ENCODE data around the gene NAA38. TPM values are rescaled to one million over a fixed set of nuclear protein-coding genes. Genes with fewer than 3 reads are reported as not detected.
A peak's percentile ranks its signal among the peaks of the same experiment; 100 is the strongest.

The NAA38 gene
- total and polyA plus RNA-seq, 2 donors (not counting 1 experiment from before 2014, with no cell fraction given), result 20.0 to 80.5 TPM

GRCh38 chr17:7839190-7839875, 18.0 kb downstream of the NAA38 start:
- H3K4me3 Mint-ChIP-seq, result peak overlapping the region; percentile 51
- TF ChIP-seq EZH2 (IDR thresholded peaks at IDR 0.05; ENCODE audit: borderline replicate concordance, insufficient read depth, low read depth, low read length, poor library complexity, severe bottlenecking) (no peak), CTCF (IDR thresholded peaks at IDR 0.05) (no peak)
- Histone ChIP-seq H3K27me3 (replicated peaks in 1 of 4; ENCODE audit: control extremely low read depth in 1 of 4, control insufficient read depth in 3 of 4, insufficient read depth in 4 of 4, low read length in 3 of 4) (no peaks in the 10 kb centered on the region), H3K79me2 (ENCODE audit: control insufficient read depth, insufficient read depth, low read length) (peaks cover 18% of the 10 kb centered on the region), H3K9me3 (ENCODE audit: control extremely low read depth in 1 of 3, control insufficient read depth in 2 of 3, insufficient read depth in 1 of 3, low read length in 2 of 3) (peaks cover 0 to 4% (median 0%) of the 10 kb centered on the region in 3 donors), H2AFZ (ENCODE audit: insufficient read depth, low read depth, low read length, poor library complexity, severe bottlenecking) (no peak overlapping the region), H4K20me1 (ENCODE audit: control insufficient read depth, insufficient read depth, low read length, poor library complexity, severe bottlenecking) (peaks cover 33% of the 10 kb centered on the region), H3K4me3 (ENCODE audit: control extremely low read depth in 1 of 5, extremely low read depth in 1 of 5, insufficient read depth in 1 of 5, low read depth in 2 of 5, low read length in 4 of 5) (peak overlapping the region in 1 of 5 experiments; percentile 16), H3K4me2 (replicated peaks; ENCODE audit: low read depth, low read length, poor library complexity, severe bottlenecking) (peak overlapping the region; percentile 33), H3K9ac (ENCODE audit: low read length) (no peak overlapping the region), H3K36me3 (replicated peaks in 1 of 2; ENCODE audit: control extremely low read depth in 1 of 2, control insufficient read depth in 1 of 2, extremely low read depth in 1 of 2, insufficient read depth in 2 of 2, low read length in 1 of 2) (no peaks in the 10 kb centered on the region), H3K27ac (ENCODE audit: low read length in 2 of 2) (peak overlapping the region; percentile 11 to 100), H3K4me1 (ENCODE audit: control insufficient read depth in 2 of 2, insufficient read depth in 2 of 2, low read length in 2 of 2) (peaks cover 42 to 75% of the 10 kb centered on the region in 2 donors)
- WGBS (ENCODE audit: insufficient coverage), result 87% methylated on average over 5 of the region's 6 CpGs
- no peak for ATAC-seq (ENCODE audit: low read depth)
- H3K27ac Mint-ChIP-seq, result peak overlapping the region; percentile 70
- peak; percentile 41 for DNase-seq
- H3K27me3 Mint-ChIP-seq, result no peaks in the 10 kb centered on the region
- POLR2A ChIA-PET, result interaction anchor here (1.4 to 1.5 kb wide), 2 partner anchors 18 kb away, joined by 4 to 5 read pairs; partner anchors contain the start of genes CYB5D1 and NAA38
- H3K9me3 Mint-ChIP-seq (ENCODE audit: insufficient read depth), result no peaks in the 10 kb centered on the region
- peaks cover 62% of the 10 kb centered on the region for H3K4me1 Mint-ChIP-seq
- CTCF ChIA-PET, result interaction anchor here (0.5 to 5.3 kb wide), 7 partner anchors 14 to 571 kb away, joined by 3 to 53 read pairs (median 6); partner anchors contain the start of genes CYB5D1 and NAA38
- intact Hi-C loops (cut with micrococcal nuclease), result loop anchor here (10.0 kb wide), 2 partner anchors 825 to 1185 kb away; partner anchors contain the start of genes C17orf100, MED31 and RNASEK

Data from B cell (primary cell).